ENCODE measurements around the gene MARF1.

DNA sequence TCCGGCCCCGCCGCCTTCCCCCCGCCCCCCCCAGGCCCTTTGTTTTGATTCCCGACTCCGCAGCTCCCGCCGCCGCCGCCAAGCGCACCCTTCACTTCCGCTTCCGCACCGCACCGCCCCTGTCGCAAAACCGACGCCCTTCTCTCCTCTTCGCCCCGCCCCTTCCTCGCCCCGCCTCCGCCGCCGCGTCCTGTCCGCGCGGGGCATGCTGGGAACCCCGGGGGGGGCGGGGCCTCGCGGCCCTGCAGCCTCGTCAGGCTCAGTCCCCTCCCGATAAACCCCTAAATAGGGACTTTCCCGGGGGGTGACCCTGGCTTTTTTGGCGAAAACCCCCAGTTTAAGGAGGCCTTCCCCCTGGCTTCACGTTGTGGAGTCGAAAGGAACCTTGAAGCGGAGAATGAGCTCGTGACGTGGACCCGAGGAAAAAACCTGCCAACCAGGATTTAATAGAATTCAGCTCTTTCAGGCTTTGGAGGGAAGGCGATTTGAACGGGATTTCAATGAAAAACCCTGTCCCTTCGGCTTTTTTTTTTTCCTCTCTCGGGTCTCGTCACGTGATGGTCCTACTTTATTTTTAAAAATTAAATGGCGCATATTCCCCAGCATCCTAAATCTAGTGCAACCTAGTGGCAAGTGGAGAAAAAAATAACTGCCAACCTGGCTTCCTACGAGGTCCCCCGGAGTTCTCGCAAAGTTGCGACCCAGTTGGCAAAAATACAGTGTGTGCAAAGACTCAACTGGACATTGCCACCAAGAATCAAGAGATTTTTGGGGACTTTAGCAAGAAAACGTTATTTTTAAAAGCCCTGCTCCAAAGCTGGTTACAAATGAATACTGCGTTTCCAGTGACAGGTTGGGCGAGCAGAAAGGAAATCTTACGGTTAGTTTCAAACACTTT, at the start of gene MARF1:
- TF ChIP-seq, protein P1, sequence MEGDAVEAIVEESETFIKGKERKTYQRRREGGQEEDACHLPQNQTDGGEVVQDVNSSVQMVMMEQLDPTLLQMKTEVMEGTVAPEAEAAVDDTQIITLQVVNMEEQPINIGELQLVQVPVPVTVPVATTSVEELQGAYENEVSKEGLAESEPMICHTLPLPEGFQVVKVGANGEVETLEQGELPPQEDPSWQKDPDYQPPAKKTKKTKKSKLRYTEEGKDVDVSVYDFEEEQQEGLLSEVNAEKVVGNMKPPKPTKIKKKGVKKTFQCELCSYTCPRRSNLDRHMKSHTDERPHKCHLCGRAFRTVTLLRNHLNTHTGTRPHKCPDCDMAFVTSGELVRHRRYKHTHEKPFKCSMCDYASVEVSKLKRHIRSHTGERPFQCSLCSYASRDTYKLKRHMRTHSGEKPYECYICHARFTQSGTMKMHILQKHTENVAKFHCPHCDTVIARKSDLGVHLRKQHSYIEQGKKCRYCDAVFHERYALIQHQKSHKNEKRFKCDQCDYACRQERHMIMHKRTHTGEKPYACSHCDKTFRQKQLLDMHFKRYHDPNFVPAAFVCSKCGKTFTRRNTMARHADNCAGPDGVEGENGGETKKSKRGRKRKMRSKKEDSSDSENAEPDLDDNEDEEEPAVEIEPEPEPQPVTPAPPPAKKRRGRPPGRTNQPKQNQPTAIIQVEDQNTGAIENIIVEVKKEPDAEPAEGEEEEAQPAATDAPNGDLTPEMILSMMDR (conservative IDR thresholded peaks at IDR 0.05; ENCODE audit: low read depth, low read length), result peak; percentile 53
- TF ChIP-seq EZH2 (IDR thresholded peaks at IDR 0.05; ENCODE audit: borderline replicate concordance, low read depth, low read length, poor library complexity, severe bottlenecking), result no peak
